Esophagus muscularis mucosa (tissue), 4 donors: ENCODE measurements around the gene OGDH. TPM values are rescaled to one million over a fixed set of nuclear protein-coding genes. Genes with fewer than 3 reads are reported as not detected.

Experiments used
- DNase-seq: peaks from one replicate; pipeline ENCODE4 v3.0.0-alpha.2; 2017; ENCODE audit errors: extremely low spot score
- H3K27ac ChIP-seq, 4 donors: fragments of 200-600 bp; sonication (generic); replicated peaks in 1 of 4; 1 replicate in 3 of 4; 2 replicates in 1 of 4; pipeline ENCODE4 v1.5.1; 2016 to 2019; ENCODE audit warnings: mild to moderate bottlenecking in 1 of 4
- H3K27me3 ChIP-seq, 4 donors: fragments of 200-600 bp; sonication (generic); one replicate each; pipeline versions ENCODE4 v1.5.1 to v1.6.0; 2016 to 2019
- H3K36me3 ChIP-seq, 4 donors: fragments of 200-600 bp; sonication (generic); one replicate each; pipeline ENCODE4 v1.5.1; 2016 to 2019
- H3K4me1 ChIP-seq, 4 donors: fragments of 200-600 bp; sonication (generic); one replicate each; pipeline ENCODE4 v1.5.1; 2016 to 2019
- H3K4me3 ChIP-seq, 4 donors: fragments of 200-600 bp; sonication (generic); 1 replicate in 2 of 4; 2 replicates in 2 of 4; pipeline ENCODE4 v1.5.1; 2016 to 2019; ENCODE audit warnings: mild to moderate bottlenecking in 4 of 4, moderate library complexity in 1 of 4
- H3K9me3 ChIP-seq, 4 donors: fragments of 200-600 bp; sonication (generic); 1 replicate in 3 of 4; 2 replicates in 1 of 4; pipeline ENCODE4 v1.5.1; 2016 to 2019
- EP300 ChIP-seq: sonication (generic); formaldehyde crosslinking; IDR thresholded peaks from one replicate; pipeline ENCODE4 v1.6.1; 2017; ENCODE audit warnings: antibody characterized with exemption
- POLR2A ChIP-seq: fragments of 450-650 bp; IDR thresholded peaks from one replicate; pipeline ENCODE4 v1.6.1; 2017; ENCODE audit warnings: antibody characterized with exemption, moderate library complexity, mild to moderate bottlenecking, low read depth
- POLR2AphosphoS5 ChIP-seq, 2 donors: sonication (generic); formaldehyde crosslinking; IDR thresholded peaks; one replicate each; pipeline ENCODE4 v1.6.1; 2017; ENCODE audit warnings: antibody characterized with exemption in 2 of 2
- WGBS: methylation state at CpG from one replicate; pipeline ENCODE4 v1.1.5; 2018; 5-methylcytosine and 5-hydroxymethylcytosine counted together
- intact Hi-C: fragments of 100-400 bp; cut with DNase I; formaldehyde crosslinking; loops from one replicate; pipeline ENCODE4 v1.15.1; 2023
- total RNA-seq, 4 donors: library from RNA; depleted of rRNA; stranded (reverse); fragments of >200 nt; gene quantifications; one replicate each; pipeline versions ENCODE4 v1.1.0 to v1.2.1, GENCODE V29; 2016
- TF ChIP-seq, protein P1 (sequence below), 3 experiments: fragments of 200-600 bp in 2 of 3; fragments of 450-650 bp in 1 of 3; sonication (generic) in 2 of 3; IDR thresholded peaks; one replicate each; pipeline ENCODE4 v1.5.1; 2017 to 2019; ENCODE audit warnings: antibody characterized with exemption in 3 of 3, mild to moderate bottlenecking in 2 of 3, moderate library complexity in 1 of 3

The OGDH gene
- total RNA-seq, 4 donors from 2014 or later: 135 to 184 (median 145) TPM

DNA sequence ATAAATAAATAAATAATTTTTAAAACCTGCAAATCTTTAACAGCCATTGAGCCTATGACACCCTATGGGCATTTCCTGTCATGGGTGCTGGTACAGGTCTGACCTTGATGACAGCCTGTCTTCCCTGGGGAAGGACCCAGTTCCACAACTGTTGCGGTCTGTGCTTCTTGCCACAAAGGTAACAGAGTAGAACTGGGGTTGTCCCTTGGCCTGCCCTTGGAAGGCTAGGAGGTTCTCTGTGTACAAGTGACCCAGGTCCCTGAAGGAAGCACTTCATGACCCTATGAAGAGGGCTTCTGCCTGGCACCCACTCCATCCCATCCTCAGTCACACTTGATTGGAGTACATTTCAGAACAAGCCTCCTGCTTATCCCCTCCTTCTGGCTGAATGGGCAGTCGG, 66.9 kb downstream of the OGDH start:
- no peak for DNase-seq
- no peak overlapping the region for H3K4me3 ChIP-seq
- H3K27me3 ChIP-seq: no peaks in the 10 kb centered on the region
- no peaks in the 10 kb centered on the region for H3K9me3 ChIP-seq
- peaks cover 5 to 11% (median 5%) of the 10 kb centered on the region in 4 donors for H3K4me1 ChIP-seq
- TF ChIP-seq POLR2AphosphoS5 (IDR thresholded peaks at IDR 0.05): no peak
- no peak for TF ChIP-seq EP300
- TF ChIP-seq POLR2A: no peak
- TF ChIP-seq, protein P1, sequence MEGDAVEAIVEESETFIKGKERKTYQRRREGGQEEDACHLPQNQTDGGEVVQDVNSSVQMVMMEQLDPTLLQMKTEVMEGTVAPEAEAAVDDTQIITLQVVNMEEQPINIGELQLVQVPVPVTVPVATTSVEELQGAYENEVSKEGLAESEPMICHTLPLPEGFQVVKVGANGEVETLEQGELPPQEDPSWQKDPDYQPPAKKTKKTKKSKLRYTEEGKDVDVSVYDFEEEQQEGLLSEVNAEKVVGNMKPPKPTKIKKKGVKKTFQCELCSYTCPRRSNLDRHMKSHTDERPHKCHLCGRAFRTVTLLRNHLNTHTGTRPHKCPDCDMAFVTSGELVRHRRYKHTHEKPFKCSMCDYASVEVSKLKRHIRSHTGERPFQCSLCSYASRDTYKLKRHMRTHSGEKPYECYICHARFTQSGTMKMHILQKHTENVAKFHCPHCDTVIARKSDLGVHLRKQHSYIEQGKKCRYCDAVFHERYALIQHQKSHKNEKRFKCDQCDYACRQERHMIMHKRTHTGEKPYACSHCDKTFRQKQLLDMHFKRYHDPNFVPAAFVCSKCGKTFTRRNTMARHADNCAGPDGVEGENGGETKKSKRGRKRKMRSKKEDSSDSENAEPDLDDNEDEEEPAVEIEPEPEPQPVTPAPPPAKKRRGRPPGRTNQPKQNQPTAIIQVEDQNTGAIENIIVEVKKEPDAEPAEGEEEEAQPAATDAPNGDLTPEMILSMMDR (IDR thresholded peaks at IDR 0.05): no peak
- H3K27ac ChIP-seq: no peak overlapping the region
- peaks cover 36 to 85% (median 63%) of the 10 kb centered on the region in 4 donors for H3K36me3 ChIP-seq
- WGBS: 100% methylated on average over 2 of the region's 2 CpGs
- intact Hi-C loops: no loop called here

DNA sequence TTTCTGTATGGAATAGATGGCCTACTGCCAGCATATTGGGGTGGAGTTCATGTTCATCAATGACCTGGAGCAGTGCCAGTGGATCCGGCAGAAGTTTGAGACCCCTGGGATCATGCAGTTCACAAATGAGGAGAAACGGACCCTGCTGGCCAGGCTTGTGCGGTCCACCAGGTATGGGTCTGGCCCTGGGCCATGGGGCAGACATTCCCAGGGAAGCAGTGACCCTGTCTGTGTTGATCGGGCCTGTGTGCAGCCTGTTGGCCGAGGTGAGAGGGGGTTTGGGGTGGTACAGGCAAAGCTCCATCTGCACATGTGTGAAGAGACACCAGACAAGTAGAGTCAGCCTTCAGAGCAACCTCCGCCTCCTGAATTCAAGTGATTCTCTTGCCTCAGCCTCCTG, 67.3 kb downstream of the OGDH start:
- no peak for DNase-seq
- Histone ChIP-seq H3K36me3 (peaks cover 36 to 85% (median 65%) of the 10 kb centered on the region in 4 donors), H3K27ac (no peak overlapping the region), H3K9me3 (no peaks in the 10 kb centered on the region), H3K4me1 (peaks cover 9 to 16% (median 9%) of the 10 kb centered on the region in 4 donors), H3K27me3 (no peaks in the 10 kb centered on the region), H3K4me3 (no peak overlapping the region)
- intact Hi-C loops: no loop called here
- WGBS: 85% methylated on average over 6 of the region's 6 CpGs
- no peak for TF ChIP-seq EP300
- no peak for TF ChIP-seq POLR2A
- no peak for TF ChIP-seq POLR2AphosphoS5 (IDR thresholded peaks at IDR 0.05)
- TF ChIP-seq, protein P1 (IDR thresholded peaks at IDR 0.05): no peak

DNA sequence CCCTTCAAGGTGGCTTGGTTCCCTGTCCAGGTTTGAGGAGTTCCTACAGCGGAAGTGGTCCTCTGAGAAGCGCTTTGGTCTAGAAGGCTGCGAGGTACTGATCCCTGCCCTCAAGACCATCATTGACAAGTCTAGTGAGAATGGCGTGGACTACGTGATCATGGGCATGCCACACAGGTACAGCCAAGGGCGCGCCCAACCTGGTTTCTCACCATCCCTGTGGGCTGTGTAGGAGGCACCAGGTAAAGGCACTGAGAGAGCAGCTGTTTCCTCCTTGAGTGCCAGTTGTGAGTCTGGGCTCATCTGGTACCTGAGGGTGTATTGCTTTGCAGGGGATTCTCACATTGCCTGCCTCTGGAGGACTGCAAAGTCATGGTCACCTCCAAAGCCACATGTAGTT, 68.0 kb downstream of the OGDH start:
- intact Hi-C loops: no loop called here
- peaks cover 15 to 22% (median 15%) of the 10 kb centered on the region in 4 donors for H3K4me1 ChIP-seq
- no peaks in the 10 kb centered on the region for H3K9me3 ChIP-seq
- no peak for DNase-seq
- no peaks in the 10 kb centered on the region for H3K27me3 ChIP-seq
- H3K4me3 ChIP-seq: no peak overlapping the region
- TF ChIP-seq POLR2A: no peak
- no peak for TF ChIP-seq POLR2AphosphoS5 (IDR thresholded peaks at IDR 0.05)
- TF ChIP-seq, protein P1 (IDR thresholded peaks at IDR 0.05): no peak
- TF ChIP-seq EP300: no peak
- no peak overlapping the region for H3K27ac ChIP-seq
- H3K36me3 ChIP-seq: peaks cover 41 to 85% (median 68%) of the 10 kb centered on the region in 4 donors
- 97% methylated on average over 6 of the region's 7 CpGs for WGBS

DNA sequence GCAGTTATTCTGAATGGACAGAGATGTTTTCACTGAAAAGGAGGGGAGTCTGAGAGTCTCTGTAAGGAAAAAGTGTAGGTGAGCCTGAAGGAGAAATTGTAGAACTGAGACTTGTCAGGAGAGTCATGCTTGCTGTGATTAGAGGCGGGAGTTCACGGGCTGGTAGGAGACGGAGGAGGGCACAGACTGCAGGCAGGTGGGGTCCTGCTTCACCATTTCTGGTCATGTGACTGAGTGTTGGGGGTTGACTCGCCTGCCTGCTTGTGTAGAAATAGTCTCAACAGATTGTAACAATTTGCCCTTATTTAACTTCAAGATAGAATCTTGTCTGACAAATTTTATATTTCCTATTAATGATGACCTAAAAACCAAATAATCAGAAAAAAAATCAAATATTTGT, 70.3 kb downstream of the OGDH start:
- no peak overlapping the region for H3K4me3 ChIP-seq
- TF ChIP-seq, protein P1 (IDR thresholded peaks at IDR 0.05): no peak
- TF ChIP-seq EP300: no peak
- no peak for TF ChIP-seq POLR2AphosphoS5 (IDR thresholded peaks at IDR 0.05)
- no peak for TF ChIP-seq POLR2A
- H3K27ac ChIP-seq: no peak overlapping the region
- no peaks in the 10 kb centered on the region for H3K27me3 ChIP-seq
- intact Hi-C loops: no loop called here
- no peaks in the 10 kb centered on the region for H3K9me3 ChIP-seq
- peaks cover 46 to 94% (median 82%) of the 10 kb centered on the region in 4 donors for H3K36me3 ChIP-seq
- peaks cover 20 to 22% (median 21%) of the 10 kb centered on the region in 4 donors for H3K4me1 ChIP-seq
- WGBS: 97% methylated on average over 4 of the region's 4 CpGs
- DNase-seq: no peak

DNA sequence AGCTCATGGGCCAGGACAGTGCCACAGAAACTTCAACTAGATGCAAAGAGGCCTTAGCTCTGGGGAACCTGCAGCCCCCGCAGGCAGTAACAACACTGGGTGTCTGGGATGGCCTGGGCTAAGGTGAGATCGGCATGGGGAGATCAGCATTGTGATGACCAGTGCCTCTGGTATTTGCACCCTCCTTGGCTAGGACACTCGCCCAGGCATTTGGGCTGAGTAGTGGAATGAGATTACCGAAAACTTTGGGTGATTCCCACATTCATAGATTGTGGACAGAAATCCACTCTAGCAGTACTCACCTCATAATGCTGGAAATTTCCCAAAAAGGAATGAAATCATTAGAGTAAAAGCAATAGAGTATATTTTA, 71.7 kb downstream of the OGDH start:
- no peak for DNase-seq
- Histone ChIP-seq H3K9me3 (no peaks in the 10 kb centered on the region), H3K4me1 (peaks cover 20 to 22% (median 21%) of the 10 kb centered on the region in 4 donors), H3K36me3 (peaks cover 55 to 98% (median 90%) of the 10 kb centered on the region in 4 donors), H3K27me3 (no peaks in the 10 kb centered on the region), H3K4me3 (no peak overlapping the region), H3K27ac (peak overlapping the region in 2 of 4 donors; percentile 9 to 24)
- WGBS: 73% methylated on average over 4 of the region's 4 CpGs
- intact Hi-C loops: no loop called here
- TF ChIP-seq POLR2AphosphoS5 (IDR thresholded peaks at IDR 0.05) (no peak), POLR2A (no peak), EP300 (no peak)
- TF ChIP-seq, protein P1 (IDR thresholded peaks at IDR 0.05): no peak
